ENCODE data around the gene NR2F6.
"Not testable (repeated sequence)": the region's sequence is repeated elsewhere in the genome, so short reads cannot be mapped to it uniquely, and the experiment has no call there.

NR2F6 gene

DNA sequence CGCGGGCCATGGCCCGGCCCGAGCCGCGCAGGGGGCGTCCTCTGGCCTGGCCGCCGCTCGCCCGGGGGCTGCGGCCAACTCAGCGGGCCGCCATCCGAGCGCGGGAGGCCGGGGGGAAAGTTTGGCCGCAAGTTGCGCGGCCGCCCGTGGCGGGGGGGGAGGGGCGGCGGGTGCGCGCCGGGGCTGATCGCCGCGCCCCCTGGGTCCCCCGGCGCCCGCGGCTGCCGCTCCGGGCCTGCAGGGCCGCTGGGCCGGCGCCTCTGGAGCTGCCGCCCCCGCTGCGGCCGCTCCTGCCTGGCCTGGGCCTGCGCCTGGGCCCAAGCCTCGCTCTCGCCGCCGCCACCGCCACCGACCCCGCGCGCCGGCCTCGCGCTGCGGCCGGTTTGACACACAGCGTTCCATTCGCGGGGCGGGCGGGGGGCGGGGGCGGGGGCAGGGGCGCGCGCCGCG, at the start of gene NR2F6:
NR2F6 (minus strand) TSS at position 385 of the 450 bp plus-strand sequence. CDS start 699 bp downstream, outside the sequence.
- no peak for DNase-seq (ENCODE audit: low spot score)

DNA sequence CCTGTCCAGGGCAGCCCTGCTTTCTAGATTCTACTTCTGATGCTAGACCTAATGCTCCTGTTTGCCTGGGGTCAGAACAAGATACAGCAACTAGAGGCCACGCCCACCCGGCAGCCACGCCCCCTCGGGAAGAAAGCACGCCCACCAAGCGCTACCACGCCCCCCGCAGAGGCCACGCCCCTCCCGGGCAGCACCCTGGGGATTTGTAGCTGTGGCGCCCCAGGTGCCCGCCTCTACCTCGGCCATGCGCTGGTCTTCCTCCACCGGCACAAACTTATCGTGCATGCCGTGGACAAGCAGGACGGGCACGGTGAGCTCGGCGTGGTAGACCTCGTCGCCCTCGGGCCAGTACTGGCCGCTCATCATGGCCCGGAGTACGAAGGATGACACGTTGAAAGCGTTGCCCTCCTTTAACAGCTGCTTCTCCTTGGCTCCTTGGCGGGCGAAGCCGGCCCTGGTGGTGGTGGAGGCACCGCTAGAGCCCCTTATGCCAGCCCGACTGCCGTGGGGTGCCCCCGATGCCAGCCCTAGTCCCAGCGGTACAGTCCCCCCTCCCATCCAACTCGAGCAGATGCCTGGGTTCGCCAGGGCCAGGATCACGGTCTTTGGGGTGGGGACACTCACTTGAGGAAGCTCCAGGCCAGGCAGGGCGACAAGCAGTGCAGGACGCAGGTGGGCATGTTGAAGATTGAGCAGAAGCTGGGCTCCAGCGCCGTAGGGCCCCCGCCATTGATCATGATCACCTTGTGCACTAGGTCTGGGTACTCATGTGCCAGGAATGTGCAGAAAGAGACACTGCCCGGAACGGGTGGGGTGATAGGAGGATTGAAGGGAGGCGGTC, 48.6 kb upstream of the NR2F6 start:
- DNase-seq (ENCODE audit: low spot score): no peak

DNA sequence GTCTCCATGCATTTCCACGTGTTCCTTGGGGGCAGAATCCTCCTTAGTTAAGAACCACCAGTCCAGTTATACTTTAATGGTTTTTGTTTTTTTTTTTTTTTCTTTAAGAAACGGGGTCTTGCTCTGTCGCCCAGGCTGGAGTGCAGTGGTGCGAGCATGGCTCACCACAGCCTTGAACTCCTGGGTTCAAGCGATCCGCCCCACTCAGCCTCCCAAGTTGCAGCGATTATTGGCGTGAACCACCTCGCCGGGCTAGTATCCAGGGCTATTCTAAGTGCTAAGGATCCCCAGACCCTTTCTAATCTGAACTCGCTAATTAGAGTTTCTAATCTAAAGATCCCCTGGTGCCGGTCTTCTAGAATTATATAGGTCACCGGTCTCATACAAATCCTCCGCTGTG, 47.9 kb upstream of the NR2F6 start:
- DNase-seq (ENCODE audit: low spot score): no peak

DNA sequence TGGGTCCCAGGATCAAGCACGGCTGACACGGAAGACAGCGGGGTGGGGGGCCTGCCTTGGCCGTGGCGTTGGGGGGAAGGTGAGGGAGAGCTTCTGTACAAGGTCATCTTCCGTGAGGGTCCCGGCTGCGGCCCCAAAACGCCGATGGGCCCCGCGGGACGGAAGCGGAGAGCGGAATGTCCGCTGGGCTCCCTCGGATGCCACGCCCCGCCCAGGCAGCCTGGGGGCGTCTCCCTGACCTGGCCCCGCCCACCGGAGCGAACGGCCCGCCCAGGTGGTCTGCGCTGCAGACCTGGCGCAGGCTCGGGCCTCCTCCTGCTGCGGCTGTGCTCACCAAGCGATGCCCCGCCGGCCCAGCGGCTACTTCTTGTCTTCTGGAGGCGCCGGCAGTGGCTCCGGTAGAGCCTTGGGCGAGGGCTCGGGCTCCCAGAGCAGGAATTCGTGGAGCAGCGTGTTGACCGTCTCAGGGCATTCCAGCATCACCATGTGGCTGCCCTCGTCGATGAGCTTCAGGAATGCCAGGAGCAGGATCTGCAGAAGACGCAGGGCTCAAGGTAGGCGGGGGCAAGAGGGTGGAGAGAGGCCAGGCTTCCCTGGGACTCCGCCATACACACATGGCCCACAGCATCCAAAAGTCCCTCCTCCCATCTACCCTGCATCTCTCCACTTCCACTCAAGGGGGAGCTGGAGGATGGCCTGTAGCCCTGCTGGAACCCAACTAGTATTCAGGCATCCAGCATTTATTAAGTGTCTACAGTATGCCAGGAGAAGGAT, 46.8 kb upstream of the NR2F6 start:
- DNase-seq (ENCODE audit: low spot score): peak; percentile 94

DNA sequence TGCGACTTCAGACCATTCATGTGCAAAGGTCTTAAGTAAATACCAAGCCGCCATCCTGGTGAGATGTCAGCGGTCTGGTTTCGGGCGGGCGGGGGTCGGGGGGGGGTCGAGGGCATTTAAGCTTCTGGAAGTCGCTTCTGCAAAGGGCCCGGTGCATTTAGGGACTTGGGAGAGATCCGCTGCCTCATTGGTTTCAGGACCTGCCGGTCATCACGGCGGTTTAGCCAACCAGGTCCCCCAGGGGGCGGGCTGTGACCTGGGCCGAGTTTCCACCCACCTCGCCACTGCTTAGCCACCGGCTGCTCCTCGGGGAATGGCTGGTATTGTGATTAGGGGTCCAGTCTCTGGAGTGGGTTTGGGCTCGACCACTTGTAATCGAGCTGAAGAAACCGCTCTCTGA, 43.8 kb upstream of the NR2F6 start:
- peak; percentile 66 for DNase-seq (ENCODE audit: low spot score)

DNA sequence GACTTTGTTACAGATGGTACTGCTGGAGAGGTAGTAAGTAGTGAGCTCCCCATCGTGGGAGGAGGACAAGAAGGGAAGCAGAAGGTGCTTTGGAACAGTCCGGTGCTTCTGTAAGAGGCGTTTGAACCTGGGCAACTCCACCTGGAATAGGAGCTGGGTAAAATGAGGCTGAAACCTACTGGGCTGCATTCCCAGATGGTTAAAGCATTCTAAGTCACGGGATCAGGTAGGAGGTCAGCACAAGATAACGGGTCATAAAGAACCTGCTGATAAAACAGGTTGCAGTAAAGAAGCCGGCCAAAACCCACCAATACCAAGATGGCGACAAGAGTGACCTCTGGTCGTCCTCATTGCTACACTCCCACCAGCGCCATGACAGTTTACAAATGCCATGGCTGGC, 41.0 kb upstream of the NR2F6 start:
- DNase-seq (ENCODE audit: low spot score): no peak

DNA sequence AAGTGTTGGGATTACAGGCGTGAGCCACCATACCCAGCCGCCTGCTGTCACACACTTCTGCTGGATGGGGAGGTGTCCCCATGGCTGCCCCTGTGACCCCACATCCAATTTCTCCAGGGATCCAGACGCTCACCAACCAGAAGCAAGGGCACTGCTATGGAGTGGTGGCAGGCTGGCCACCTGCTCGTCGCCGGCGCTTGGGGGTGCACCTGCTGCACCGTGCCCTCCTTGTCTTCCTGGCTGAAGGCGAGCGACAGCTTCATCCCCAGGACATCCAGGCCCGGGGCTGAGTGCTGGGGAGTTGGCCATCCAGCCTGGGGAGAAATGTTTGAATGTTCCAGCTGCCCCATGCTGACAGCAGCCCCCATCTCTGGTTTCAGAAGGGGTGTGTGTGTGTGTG, 40.5 kb upstream of the NR2F6 start:
- no peak for DNase-seq (ENCODE audit: low spot score)

DNA sequence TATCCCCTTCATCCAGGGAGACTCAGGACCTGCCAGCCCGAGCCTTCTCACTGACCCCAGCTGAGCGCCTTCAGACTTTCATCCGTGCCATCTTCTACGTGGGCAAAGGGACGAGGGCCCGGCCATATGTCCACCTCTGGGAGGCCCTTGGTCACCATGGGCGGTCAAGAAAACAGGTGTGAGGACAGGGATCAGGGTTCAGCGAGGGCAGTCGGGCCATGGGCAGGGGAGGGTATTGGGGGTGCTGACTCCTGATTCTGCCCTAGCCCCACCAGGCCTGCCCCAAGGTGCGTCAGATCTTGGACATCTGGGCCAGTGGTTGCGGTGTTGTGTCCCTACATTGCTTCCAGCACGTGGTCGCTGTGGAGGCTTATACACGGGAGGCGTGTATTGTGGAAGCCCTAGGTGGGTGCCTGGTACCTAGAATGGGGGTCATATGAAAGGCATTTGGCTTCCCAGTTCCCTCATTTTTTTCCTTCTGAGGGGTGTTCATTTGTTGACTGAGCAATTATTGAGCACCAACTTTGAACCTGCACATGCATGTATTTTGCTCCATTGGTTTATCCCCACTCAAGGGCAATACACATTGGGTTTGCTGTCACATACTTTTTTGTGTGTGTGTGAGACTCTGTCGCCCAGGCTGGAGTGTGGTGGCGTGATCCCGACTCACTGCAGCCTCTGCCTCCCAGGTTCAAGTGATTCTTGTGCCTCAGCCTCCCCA, 39.9 kb upstream of the NR2F6 start:
- no peak for DNase-seq (ENCODE audit: low spot score)

DNA sequence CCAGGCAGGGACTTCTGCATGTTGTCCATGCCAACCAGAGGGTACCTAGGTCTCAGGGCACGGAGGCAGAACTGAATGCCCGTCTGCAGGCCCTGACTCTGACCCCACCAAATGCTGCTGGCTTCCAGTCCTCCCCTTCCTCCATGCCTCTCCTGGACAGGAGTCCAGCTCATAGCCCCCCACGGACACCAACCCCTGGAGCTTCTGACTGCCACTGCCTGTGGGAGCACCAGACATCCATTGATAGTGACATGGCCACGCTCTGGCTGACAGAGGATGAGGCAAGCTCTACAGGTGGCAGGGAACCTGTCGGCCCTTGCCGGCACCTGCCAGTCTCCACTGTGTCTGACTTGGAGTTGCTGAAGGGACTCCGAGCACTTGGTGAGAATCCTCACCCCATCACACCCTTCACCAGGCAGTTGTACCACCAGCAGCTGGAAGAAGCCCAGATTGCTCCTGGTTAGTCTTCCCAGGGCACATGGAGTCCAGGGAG, 37.8 kb upstream of the NR2F6 start:
- no peak for DNase-seq (ENCODE audit: low spot score)

DNA sequence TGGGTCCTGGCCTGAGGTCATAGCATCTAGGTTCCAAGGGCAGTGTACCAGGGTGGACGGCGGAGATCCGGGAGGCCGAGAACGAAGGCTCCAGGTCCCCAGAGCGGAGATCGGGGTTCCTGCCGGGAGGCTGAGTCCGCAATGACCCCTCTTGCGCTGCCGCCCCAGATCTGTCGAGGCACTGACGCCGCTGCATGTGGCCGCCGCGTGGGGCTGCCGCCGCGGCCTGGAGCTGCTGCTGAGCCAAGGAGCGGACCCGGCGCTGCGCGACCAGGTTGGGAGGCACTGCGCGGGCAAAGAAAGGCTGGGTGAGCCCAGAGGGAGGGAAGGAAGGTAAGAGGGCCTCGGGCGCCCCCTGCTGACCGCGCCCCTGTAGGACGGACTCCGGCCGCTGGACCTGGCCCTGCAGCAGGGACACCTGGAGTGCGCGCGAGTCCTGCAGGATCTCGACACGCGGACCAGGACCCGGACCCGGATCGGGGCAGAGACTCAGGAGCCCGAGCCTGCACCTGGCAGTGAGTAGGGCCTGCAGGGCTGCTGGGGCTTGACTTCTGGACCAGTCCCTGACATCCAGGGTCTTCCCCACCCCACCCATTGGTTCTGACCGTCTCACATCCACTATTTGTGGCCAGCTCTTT, 36.9 kb upstream of the NR2F6 start:
- DNase-seq (ENCODE audit: low spot score): peak; percentile 85

DNA sequence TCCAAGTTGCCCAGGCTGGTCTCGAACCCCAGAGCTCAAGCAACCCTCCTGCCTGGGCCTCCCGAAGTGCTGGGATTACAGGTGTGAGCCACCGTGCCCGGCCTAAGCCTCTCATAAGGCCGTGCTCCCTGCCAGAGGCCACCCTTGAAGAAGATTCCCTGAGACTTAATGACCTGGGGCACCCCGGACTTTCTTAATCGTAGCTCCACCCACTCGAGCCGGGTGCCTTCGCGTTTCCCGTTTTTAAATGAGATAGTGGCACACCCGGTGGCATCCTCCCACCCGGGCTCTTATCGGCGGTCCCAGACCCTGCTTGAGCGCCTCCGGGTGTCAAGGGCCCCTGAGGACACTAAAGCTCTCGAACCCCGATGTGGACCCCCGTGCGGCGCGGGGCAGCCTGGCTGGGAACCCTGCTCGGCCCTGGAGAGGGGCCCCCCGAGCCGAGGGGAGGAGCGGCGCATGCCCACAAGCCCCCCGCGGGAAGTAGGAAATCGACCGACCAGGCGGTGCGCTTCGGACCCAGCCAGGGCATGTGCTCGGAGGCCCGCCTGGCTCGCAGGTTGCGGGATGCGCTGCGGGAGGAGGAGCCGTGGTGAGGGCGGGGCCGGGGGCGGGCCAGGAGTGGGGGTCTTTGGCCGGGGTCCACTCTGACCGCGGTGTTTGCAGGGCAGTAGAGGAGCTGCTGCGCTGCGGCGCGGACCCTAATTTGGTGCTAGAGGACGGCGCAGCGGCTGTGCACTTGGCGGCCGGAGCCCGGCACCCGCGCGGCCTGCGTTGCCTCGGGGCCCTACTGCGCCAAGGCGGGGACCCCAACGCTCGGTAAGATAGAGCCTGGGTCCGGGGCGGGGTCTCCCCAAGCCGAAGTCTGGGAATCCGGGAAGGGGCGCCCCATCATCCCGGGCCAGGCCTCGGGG, 35.9 kb upstream of the NR2F6 start, which contains the start of gene ANKLE1:
ANKLE1 (plus strand) TSS at position 511 of the 914 bp plus-strand sequence; CDS start at position 531, 20 bp downstream.
- no peak for DNase-seq (ENCODE audit: low spot score)

DNA sequence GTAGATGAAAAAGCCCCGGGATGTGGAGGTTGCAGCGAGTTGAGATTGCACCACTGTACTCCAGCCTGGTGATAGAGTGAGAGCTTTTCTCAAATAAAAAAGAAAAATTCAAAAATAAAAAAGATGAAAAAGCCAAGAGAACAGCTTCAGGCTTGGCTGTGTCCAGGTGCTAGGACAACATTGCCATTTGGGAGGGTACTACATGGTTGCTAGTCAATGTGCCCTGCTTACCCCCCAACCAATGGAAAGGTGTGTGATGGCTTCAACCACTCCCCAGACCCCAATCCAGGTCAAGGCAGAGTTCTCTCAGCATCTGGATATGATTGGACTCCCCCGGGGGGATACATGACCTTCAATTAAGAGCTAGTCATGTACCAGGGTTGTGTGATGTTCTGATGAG, 33.7 kb upstream of the NR2F6 start:
- no peak for DNase-seq (ENCODE audit: low spot score)

DNA sequence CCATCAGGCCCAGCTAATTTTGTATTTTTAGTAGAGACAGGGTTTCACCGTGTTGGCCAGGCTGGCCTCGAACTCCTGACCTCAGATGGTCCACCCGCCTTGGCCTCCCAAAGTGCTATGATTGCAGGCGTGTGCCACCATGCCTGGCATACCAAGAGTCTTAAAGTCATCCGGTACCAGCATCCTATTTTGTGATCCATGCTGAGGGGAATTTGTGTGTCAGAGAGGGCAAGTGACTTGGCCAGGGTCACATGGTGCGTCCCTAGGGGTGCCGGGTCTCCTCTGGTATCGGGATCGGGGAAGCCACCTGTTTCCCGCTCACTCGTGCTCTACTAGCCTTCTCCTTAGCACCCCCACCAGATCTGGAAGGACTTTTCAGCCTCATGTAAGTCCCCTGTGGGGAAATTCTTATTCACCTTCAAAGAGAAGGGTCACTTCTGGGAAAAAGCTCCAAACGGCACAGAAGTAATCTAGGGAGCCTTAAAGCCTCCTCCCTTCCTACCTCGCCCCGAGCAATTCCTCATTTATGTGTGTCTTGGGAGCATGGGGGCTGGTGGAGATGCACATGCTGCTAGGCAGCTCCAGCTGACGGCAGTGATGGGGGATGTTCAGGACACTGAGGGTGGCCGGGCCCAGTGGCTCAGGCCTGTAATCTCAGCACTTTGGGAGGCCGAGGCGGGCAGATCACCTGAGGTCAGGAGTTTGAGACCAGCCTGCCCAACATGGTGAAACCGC, 29.9 kb upstream of the NR2F6 start:
- no peak for DNase-seq (ENCODE audit: low spot score)

DNA sequence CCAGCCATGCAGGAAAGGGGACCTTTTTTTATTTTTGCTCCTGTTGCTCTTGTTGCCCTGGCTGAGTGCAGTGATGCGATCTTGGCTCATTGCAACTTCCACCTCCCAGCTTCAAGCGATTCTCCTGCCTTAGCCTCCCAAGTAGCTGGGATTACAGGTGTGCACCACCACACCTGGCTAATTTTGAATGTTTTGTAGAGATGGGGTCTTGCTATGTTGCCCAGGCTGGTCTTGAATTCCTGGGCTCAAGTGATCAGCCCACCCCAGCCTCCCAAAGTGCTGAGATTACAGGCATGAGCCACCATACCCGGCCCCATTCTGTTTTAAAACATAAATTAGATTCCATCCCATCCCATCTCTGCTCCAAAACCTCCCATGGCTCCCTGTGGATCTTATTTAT, 29.2 kb upstream of the NR2F6 start:
- DNase-seq (ENCODE audit: low spot score): not testable (repeated sequence)

DNA sequence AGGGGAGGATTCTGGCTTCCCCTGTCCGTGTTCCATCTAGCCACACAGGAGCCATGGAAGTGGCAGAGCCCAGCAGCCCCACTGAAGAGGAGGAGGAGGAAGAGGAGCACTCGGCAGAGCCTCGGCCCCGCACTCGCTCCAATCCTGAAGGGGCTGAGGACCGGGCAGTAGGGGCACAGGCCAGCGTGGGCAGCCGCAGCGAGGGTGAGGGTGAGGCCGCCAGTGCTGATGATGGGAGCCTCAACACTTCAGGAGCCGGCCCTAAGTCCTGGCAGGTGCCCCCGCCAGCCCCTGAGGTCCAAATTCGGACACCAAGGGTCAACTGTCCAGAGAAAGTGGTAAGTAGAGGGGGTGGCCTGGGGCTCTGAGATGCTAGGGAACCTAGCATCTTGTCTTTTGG, 23.0 kb upstream of the NR2F6 start:
- DNase-seq (ENCODE audit: low spot score): no peak

DNA sequence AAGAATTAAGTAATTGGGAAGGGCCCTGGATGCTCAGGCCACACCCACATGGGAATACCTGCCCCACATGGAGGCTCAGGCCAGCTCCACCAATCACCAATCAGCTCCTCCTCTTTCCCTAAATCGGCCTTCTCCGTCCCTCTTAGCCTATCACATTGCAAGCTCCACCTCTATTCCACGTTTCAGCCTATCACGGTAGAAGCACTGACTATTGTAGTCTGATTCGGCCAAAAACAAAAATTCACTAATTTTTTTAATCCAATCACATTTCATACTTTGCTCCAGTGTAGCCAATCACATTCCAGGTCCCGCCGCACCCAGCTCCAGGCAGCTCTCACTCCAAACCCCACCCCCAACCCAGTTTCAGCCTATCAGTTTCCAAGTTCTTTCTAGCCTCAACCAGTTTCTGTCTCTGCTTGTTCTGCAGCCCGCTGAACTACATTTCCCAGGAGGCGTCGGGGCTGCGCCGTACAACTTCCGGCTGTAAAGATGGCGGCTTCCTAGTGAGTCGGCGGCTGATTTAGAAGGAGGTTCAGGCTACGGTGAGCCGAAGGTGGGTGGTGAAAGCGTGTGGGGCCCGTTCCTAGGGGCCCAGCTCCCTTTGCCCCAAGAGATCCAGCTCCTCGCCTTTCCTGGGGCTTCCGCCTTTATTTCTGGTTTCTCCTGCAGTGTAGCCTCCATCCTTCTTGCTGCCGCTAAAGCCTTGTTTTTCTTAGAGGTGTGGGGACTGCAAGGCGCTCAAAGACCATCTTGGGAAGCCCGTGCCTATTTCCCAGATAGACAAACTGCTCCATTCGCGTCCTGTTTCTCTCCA, 21.5 kb upstream of the NR2F6 start, which contains the start of gene BABAM1:
BABAM1 (plus strand) TSS at position 469 of the 814 bp plus-strand sequence. CDS start 1,364 bp downstream, outside the sequence.
- peak; percentile 100 for DNase-seq (ENCODE audit: low spot score)

DNA sequence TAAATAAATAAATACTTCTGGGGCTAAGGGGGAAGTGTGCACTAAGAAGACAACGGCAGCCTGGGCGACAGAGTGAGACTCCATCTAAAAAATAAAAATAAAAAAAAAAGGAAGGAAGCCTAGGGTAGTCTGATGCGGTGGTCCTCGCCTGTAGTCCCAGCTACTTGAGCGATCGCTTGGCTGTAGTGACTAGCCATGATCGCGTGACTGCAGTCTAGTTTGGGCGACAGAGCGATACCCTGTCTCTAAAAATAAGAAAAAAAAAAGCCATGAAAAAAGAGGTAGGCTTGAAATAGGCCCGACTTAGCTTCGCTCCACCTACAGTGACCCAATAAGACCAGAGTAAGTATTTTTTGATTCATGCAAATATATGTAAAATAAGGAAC, 20.9 kb upstream of the NR2F6 start:
- DNase-seq (ENCODE audit: low spot score): no peak

DNA sequence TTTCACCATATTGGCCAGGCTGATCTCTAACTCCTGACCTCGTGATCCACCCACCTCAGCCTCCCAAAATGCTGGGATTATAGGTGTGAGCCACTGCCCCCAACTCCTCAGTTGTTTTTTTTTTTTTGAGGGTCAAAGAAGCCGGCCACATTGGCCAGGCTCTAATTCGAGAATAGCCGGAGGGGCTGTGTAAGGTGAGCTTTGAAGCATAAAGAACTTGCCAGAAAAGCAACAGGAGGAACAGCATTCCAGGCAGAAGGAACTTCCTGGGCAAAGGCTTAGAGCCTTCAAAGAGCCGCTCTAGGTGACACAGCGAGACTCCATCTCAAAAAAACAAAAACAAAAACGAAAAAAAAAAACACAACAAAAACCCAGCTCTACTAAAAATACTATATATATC, 20.3 kb upstream of the NR2F6 start:
- DNase-seq (ENCODE audit: low spot score): no peak

DNA sequence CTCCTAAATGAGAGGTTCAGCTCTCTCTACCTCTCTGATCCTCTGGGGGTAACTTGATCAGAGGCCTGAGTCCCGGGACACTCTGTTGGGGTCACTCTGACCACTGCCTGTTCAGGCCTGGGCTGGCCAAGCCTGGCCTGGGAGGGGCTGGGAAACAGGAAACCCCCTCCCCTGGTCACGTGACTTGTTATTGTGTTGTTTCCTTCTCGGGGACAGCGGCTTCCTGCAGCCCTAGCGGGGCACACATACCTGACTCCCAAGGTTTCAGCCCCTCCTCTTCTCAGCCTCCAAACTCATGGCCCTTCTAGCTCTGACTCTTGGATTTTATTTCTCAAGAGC, 18.9 kb upstream of the NR2F6 start, which contains the start of gene USHBP1:
USHBP1 (minus strand) TSS at position 105 of the 339 bp plus-strand sequence. CDS start 446 bp downstream, outside the sequence.
- DNase-seq (ENCODE audit: low spot score): no peak

All from cerebellar cortex (tissue), 1 donor.